Adipocyte (in vitro differentiated cells): ENCODE data around the gene SERTAD4.
A peak's percentile ranks its signal among the peaks of the same experiment; 100 is the strongest.

Experiments
- DNase-seq: peaks from one replicate; pipeline ENCODE4 v3.0.0-alpha.2; 2015; ENCODE audit warnings: low read depth
- H3K27me3 ChIP-seq: replicated peaks from 2 replicates; pipeline ENCODE4 v1.7.0; 2013; ENCODE audit warnings: mild to moderate bottlenecking, low read length, moderate library complexity; ENCODE audit not compliant: control insufficient read depth, insufficient read depth
- H3K36me3 ChIP-seq: 2 replicates; pipeline ENCODE4 v1.7.0; 2013; ENCODE audit warnings: low read length, mild to moderate bottlenecking, moderate library complexity; ENCODE audit not compliant: control insufficient read depth, insufficient read depth, severe bottlenecking
- H3K4me1 ChIP-seq: 2 replicates; pipeline ENCODE4 v1.7.0; 2013; ENCODE audit warnings: mild to moderate bottlenecking, low read length, moderate library complexity; ENCODE audit not compliant: control insufficient read depth, insufficient read depth
- H3K4me3 ChIP-seq: 2 replicates; pipeline ENCODE4 v1.7.0; 2013; ENCODE audit warnings: mild to moderate bottlenecking, low read length, moderate library complexity
- H3K9ac ChIP-seq: 2 replicates; pipeline ENCODE4 v1.7.0; 2013; ENCODE audit warnings: mild to moderate bottlenecking, low read length, moderate library complexity
- H3K9me3 ChIP-seq: 2 replicates; pipeline ENCODE4 v1.7.0; 2013; ENCODE audit warnings: mild to moderate bottlenecking, low read length, moderate library complexity; ENCODE audit not compliant: control insufficient read depth

SERTAD4 gene

DNA sequence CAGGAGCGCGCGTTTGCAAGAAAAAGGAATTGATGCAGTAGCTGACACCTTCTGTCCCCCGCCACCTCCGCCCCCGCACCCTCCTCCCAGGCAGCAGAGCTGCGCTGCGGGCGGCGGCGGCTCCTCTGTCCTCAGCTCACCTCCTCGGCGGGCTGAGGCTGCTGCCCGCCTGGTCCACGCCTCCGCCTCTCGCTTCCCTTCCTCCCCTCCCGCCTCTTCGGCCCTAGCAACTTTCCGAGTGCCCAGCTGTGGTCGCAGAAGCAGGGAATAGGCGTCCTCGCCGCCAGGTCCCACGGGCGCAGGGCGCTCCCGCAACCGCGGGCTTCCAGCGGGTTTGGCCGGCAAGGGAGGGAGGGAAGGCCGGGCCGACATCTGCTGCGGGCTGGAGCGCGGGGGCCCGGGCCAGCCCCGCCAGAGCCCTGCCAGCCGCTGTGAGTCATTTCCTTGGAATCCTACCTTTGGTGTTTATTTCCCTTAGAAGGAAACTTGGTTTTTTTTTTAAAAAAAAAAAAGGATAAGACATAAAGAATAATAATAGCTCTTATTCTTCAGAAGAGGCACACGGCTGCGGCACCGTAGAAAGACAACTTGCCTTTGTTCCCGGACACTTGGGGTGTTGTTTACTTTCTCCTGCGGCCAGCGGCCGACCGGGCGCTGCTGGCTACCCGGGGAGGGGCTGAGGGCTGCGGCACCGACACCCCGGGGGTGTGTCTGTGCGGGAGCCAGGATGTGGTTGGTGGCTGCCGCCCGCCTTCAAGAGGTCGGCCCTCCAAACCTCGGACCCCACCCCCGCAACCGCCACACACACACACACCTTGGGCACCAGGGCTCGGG, 1.1 kb downstream of the SERTAD4 start:
- peaks cover 27% of the 10 kb centered on the region for H3K4me1 ChIP-seq
- peak overlapping the region; percentile 34 for H3K9ac ChIP-seq
- H3K9me3 ChIP-seq, result no peaks in the 10 kb centered on the region
- peaks cover 11% of the 10 kb centered on the region for H3K27me3 ChIP-seq
- peak overlapping the region; percentile 70 for H3K4me3 ChIP-seq
- no peaks in the 10 kb centered on the region for H3K36me3 ChIP-seq
- DNase-seq, result peak; percentile 83

DNA sequence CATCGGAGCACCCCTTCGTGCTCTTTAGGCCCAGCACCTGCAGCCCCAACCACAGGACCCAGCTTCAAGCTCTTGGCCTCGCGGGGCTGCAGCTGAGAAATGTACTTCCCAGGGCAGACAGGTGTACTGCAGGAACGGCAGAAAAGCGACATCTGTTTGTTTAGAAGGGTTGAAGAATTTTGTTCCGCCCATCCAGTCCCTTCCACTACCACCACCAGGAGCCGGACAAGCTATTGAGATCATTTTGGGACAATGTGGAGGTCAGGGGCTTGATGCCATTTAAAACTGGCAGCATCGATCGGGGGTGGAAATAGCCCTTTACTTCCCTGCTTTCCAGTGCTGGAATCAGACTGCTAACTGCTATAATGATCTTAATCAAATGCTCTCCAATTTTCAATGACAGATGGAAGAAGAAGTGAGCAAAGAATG, 1.7 kb downstream of the SERTAD4 start:
- DNase-seq, result no peak
- Histone ChIP-seq H3K36me3 (no peaks in the 10 kb centered on the region), H3K4me1 (peaks cover 33% of the 10 kb centered on the region), H3K9ac (no peak overlapping the region), H3K4me3 (no peak overlapping the region), H3K27me3 (peaks cover 7% of the 10 kb centered on the region), H3K9me3 (no peaks in the 10 kb centered on the region)

DNA sequence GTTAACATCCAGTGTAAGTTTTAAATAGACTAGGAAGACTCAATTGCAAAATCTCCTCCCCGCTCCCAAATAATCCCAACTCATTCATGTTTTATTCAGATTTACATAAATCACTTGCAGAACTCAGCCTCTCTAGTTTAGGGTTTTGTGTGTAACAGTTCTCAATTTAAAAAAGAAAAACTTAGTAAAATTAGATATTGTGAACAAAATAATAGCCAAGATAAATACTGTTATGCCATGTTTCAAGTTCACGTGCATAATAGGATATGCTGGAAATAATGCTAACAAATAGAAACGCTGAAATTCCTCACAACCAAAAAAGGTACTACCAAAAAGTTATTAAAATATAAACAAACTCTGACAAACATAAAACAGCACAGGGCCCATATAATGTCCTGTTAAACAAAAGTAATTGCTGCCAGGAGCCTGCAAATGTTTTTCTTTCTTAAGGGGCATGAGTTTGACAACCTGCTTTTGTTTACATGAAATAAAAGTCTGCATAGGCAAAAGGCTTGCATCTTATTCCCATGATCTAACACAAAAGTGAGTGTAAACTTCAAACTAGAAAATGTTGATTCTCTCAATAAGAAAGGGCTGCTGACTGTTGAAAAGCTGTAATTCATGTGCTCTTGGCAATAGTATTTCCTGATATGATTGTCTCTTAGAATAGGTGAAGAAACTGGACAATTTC, 2.9 kb downstream of the SERTAD4 start:
- peaks cover 44% of the 10 kb centered on the region for H3K4me1 ChIP-seq
- H3K9me3 ChIP-seq, result no peaks in the 10 kb centered on the region
- H3K36me3 ChIP-seq, result no peaks in the 10 kb centered on the region
- no peak for DNase-seq
- H3K27me3 ChIP-seq, result peaks cover 2% of the 10 kb centered on the region
- H3K4me3 ChIP-seq, result no peak overlapping the region
- no peak overlapping the region for H3K9ac ChIP-seq

DNA sequence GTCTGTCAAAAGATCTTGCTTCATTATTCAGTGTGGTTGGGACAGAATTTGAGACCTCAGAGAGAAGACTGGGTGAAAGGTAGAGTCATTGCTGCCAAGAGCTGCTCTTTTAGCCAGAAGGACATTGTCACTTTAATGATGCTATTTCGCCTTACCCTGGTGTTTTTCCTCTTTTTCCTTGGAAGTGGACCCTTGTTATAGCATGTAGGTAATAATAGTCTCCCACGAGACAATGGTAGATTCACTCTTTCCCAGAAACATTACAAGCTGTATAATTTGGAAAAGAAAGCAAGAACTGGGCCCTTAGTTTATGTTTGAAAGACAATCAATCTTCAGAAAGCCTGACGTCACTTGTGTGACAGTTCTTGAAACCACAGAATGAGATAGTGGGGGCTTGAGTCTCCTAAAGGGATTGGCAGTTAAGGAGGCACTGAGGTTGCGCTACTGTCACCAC, 3.8 kb downstream of the SERTAD4 start:
- no peaks in the 10 kb centered on the region for H3K36me3 ChIP-seq
- peak; percentile 7 for DNase-seq
- no peaks in the 10 kb centered on the region for H3K27me3 ChIP-seq
- peaks cover 44% of the 10 kb centered on the region for H3K4me1 ChIP-seq
- no peak overlapping the region for H3K4me3 ChIP-seq
- H3K9ac ChIP-seq, result no peak overlapping the region
- no peaks in the 10 kb centered on the region for H3K9me3 ChIP-seq

DNA sequence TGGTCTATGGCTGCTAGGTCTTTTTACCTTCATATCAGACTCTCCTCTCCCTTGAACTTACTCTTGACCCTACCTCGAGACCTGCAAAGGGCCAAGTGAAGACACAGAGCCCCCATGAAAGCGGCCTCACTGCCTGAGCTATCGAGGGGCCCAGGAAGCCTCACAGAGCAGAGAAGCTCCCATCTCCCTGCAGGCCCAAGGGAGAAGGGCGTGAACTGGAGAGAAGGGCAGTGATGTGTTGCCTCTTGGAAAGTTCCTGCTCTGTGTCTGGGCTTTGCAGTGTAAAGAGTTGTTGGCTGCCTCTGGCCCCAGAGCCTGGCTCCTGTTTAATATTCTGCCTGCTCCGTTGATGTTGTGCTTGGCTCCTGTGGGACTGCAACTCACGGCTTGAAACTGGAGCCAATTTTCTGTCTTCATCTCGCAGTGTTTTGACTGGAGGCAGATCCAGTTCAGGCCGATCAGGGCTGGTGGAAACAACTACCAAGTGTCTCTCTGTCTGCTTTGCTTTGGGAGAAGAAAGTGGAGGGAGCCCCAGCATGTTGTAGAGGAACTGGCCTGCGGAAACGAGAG, 4.3 kb downstream of the SERTAD4 start:
- Histone ChIP-seq H3K9ac (peak overlapping the region; percentile 56), H3K9me3 (no peaks in the 10 kb centered on the region), H3K4me1 (peaks cover 44% of the 10 kb centered on the region), H3K4me3 (peak overlapping the region; percentile 61), H3K27me3 (no peaks in the 10 kb centered on the region), H3K36me3 (no peaks in the 10 kb centered on the region)
- peak; percentile 80 for DNase-seq

DNA sequence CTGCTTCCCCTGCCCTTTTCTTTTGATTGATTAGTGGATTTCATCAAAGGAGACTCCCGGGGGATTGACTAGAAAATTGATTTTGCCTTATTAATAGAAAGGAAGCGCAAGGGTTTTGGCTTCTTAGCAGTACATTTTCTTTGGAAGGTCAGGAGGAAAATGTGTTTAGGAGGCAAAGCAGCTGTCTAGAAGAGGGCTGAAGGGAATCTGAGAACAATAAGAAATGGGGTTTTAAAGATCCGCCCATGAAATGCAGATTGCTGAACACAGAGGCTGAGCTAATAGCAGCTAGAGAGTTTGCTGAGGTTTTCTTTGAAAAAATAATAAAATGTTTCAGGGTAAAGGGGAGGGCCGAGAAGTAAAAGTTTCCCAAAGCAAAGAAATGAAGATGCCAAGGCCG, 4.9 kb downstream of the SERTAD4 start:
- no peaks in the 10 kb centered on the region for H3K27me3 ChIP-seq
- DNase-seq, result no peak
- peak overlapping the region; percentile 61 for H3K4me3 ChIP-seq

DNA sequence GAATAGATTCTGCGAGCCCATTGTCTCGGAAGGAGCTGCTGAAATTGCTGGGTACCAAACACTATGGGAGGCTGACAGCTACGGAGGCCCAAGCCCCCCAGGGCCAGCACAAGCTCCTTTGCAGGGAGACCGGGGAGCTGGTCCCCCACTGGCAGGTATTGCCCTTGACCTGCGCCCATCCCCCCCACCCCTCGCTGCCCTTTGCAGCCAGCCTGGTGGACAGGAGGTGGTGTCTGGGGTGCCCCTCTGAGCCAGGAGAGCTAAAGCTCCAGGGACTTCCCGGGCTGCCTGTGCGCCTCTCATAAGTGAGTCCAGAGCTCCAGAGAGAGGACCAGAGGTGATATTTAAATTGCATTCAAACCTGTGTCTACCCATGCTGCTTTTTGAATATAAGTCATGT, 5.4 kb downstream of the SERTAD4 start:
- Histone ChIP-seq H3K36me3 (no peaks in the 10 kb centered on the region), H3K4me3 (peak overlapping the region; percentile 61), H3K4me1 (peaks cover 44% of the 10 kb centered on the region), H3K27me3 (peaks cover 1% of the 10 kb centered on the region), H3K9ac (no peak overlapping the region), H3K9me3 (no peaks in the 10 kb centered on the region)
- DNase-seq, result no peak

More for the DNA sequence above, 4.9 kb downstream of the SERTAD4 start:
- no peaks in the 10 kb centered on the region for H3K36me3 ChIP-seq
- peaks cover 44% of the 10 kb centered on the region for H3K4me1 ChIP-seq
- peak overlapping the region; percentile 56 for H3K9ac ChIP-seq
- H3K9me3 ChIP-seq, result no peaks in the 10 kb centered on the region

DNA sequence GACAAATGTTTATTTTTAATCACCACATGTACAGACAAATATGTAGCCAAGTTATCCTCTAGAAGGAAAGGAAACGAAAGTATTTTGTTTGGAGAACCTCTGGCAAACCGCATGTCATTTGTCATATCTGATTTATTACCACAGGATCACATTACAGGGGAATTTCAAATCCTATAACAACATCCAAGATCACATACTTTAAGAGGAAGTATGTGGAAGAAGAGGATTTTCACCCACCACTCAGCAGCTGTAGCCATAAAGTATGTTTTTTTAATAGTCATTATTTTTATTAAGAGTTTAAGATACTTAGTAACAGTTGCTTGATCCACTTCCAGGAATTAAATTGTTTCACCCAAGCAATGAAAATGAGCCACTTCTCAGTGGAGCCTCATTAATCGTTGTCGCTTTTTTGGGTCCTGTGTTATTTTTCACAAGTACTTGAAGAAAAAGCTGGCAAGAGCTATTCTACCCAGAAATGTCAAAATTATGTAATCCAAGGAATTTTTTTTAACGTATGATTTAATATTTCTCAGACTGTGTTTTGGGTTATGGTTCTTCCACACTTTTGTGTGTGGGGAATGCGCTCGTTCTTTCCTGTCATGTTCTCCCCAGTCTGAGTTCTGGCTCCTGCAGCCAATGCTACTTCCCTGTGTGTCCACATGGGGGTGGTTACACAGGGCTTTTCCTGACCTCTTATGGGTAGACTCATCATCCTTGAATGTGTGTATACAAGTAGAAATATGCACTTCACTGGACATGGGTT, 6.9 kb downstream of the SERTAD4 start:
- Histone ChIP-seq H3K4me1 (peaks cover 50% of the 10 kb centered on the region), H3K9me3 (no peaks in the 10 kb centered on the region), H3K4me3 (peak overlapping the region; percentile 2), H3K27me3 (peaks cover 3% of the 10 kb centered on the region), H3K9ac (no peak overlapping the region), H3K36me3 (no peaks in the 10 kb centered on the region)
- peak; percentile 79 for DNase-seq

DNA sequence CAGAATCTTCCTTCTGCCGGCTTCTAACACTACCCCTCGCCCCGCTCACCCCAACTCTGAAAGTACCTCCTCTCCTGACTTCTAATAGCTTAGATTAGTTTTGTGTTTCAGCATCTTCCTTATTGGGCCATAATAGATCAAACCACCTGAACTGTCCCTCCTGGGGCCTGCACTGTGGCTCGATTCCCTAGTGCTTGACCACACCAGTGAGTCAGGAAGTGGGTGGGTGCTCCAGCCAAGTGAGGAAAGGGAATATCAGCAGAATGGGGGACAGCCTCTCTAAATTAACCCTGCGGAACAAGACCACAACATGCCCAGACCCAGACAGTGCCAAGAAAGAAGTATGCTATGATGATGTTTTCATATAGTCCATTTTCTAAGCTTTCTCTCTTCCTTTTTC, 8.5 kb downstream of the SERTAD4 start:
- Histone ChIP-seq H3K27me3 (peaks cover 3% of the 10 kb centered on the region), H3K4me3 (no peak overlapping the region), H3K36me3 (no peaks in the 10 kb centered on the region), H3K9me3 (no peaks in the 10 kb centered on the region), H3K9ac (no peak overlapping the region), H3K4me1 (peaks cover 61% of the 10 kb centered on the region)
- no peak for DNase-seq

DNA sequence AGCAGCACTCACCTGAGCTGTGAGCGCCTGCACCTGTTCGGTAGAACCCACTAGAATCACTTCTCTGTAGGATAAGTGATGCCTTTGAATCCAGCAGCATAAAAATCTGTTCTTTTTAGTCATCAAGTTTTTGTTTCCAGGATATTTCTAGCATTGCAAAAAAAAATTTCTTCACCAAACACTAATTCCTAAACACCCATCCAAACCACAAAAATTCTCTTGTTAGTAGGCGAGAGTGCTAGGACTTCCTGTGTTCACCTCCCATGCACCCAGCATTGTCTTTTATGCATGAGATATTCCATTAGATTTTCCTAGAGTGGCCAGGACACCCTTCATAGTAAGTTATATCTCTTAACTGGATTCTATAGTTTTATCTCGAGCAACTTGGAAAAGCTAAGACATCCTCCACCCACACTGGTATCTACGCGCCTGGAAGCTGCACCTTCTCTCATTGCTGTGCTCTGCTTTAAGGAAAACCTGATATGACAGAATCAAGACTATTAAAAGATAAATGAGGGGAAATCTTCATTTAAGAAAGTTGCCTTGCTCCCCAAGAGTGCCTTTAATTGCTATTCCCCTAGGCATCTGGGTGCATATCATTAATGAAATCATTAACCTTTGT, 12.3 kb downstream of the SERTAD4 start:
- no peaks in the 10 kb centered on the region for H3K36me3 ChIP-seq
- H3K4me1 ChIP-seq, result peaks cover 24% of the 10 kb centered on the region
- H3K9ac ChIP-seq, result no peak overlapping the region
- no peak overlapping the region for H3K4me3 ChIP-seq
- H3K27me3 ChIP-seq, result peaks cover 5% of the 10 kb centered on the region
- DNase-seq, result peak; percentile 35
- no peaks in the 10 kb centered on the region for H3K9me3 ChIP-seq
